C4-2B (cell line): Measurements from ENCODE around the gene FGFR3.

Source experiments
- CTCF ChIP-seq: fragments of 450-650 bp; conservative IDR thresholded peaks from 2 replicates; pipeline ENCODE4 v1.5.1; 2017; ENCODE audit warnings: mild to moderate bottlenecking
- ZFX ChIP-seq: fragments of 450-650 bp; IDR thresholded peaks from 2 replicates; pipeline ENCODE4 v1.6.1; 2017

GRCh38 chr4:1783970-1784369 lies 9.1 kb upstream of the FGFR3 start:
- TF ChIP-seq CTCF, result no peak
- TF ChIP-seq ZFX, result no peak
